Fibroblast of lung (primary cell): ENCODE data around the gene CABLES2.

Source experiments
- CTCF ChIP-seq, 2 donors: IDR thresholded peaks in 1 of 2; conservative IDR thresholded peaks in 1 of 2; 1 replicate in 1 of 2; 2 replicates in 1 of 2; pipeline ENCODE4 v1.5.1; 2011 to 2012; ENCODE audit warnings: low read length in 2 of 2, control low read depth in 1 of 2, inconsistent platforms in 1 of 2, low read depth in 1 of 2, mild to moderate bottlenecking in 1 of 2
- EZH2 ChIP-seq: IDR thresholded peaks from 2 replicates; pipeline ENCODE4 v1.5.1; 2012; ENCODE audit warnings: low read length, control low read depth, mild to moderate bottlenecking; ENCODE audit errors: missing control alignments

GRCh38 chr20:62350629-62351422, 56.3 kb downstream of the CABLES2 start:
- TF ChIP-seq CTCF (conservative IDR thresholded peaks at IDR 0.05 in 1 of 2, IDR thresholded peaks at IDR 0.05 in 1 of 2; ENCODE audit: low read depth in 1 of 2, low read length in 2 of 2) (no peak), EZH2 (no peak)
